Activated CD8-positive, alpha-beta memory T cell treated with anti-CD3 and anti-CD28 coated beads, Interleukin-2, amount 50 U/mL, for 24 hours (primary cell): ENCODE data around the gene ZFAND3.
"Not testable (repeated sequence)": the region's sequence is repeated elsewhere in the genome, so short reads cannot be mapped to it uniquely, and the experiment has no call there.

Experiments used
- DNase-seq: peaks from one replicate; pipeline ENCODE4 v3.0.0-alpha.2; 2020; ENCODE audit errors: extremely low read depth

Gene ZFAND3

DNA sequence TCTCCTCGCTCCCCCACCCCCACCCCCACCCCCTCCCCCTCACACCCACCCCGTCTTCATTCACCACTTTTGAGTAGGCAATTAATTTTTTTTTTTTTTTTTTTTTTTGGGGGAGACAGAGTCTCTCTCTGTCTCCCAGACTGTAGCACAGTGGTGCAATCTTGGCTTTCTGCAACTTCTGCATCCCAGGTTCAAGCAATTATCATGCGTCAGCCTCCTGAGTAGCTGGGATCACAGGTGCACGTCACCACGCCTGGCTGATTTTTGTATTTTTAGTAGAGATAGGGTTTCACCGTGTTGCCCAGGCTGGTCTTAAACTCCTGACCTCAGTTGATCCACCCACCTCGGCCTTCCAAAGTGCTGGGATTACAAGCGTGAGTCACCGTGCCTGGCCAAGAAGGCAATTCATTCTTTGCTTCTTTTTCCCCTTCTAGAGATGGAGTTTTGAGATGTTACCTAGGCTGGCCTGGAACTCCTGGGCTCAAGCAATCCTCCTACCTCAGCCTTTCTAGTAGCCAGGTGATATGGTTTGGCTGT lies 230.4 kb downstream of the ZFAND3 start:
- DNase-seq: not testable (repeated sequence)

- no peak for DNase-seq
Measured at GRCh38 chr6:38051819-38052434, 232.4 kb downstream of the ZFAND3 start.

- DNase-seq: no peak
Measured at GRCh38 chr6:38054527-38055202, 235.1 kb downstream of the ZFAND3 start.

DNA sequence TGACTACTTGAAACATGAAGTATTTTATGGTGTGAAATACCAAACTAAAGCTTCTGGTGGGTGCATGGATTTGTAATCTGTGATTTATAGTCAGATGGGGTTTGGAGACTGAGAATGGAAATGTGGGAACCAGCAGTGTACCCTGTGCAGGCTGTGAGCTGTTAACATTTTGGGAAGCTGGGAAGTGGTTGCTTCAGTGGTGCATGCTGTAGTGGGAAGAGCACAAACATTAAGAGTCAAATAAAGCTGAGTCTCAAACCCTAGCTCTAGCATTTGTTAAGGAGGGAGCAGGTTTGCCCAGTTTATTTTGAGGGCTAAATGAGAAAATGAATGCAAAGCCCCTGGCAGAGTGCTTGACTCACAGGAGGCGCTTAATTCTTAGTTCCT lies 235.7 kb downstream of the ZFAND3 start:
- DNase-seq: no peak

DNA sequence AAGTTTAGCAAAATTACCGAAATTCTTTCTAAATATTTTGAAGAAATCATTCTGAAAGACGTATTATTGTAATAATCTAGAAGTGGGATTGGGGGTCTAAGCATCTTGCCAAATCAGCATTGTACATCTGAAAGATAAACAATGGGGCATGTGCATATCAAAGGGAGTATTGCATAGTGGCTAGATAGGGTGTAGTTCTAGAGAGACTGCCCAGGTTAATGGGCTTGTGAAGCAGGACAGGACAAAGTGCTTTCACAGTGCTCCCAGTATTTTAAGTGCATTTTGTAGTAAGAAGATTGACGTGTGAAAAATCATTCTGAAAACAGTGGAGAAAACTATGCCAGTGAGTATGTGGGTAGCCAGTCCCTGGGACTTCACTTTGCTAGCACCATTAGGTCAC lies 236.8 kb downstream of the ZFAND3 start:
- no peak for DNase-seq

DNA sequence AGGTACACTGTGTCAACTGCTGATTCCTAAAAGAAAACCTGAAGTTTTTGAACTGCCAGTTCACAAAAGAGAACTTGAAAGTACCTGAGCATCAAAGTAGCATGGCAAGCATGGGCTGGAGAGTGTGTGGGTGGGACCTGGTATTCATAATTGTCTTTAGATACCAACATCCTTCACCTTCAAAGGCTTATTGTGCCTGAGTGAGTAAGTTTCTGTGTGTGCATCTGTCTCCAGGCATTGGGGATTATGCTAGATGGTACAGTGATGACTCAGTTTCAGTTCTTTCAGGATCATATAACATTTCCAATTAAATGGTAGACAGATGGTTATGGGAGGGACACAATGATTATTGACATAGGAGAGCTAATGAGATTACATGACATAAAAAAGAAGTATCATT lies 238.5 kb downstream of the ZFAND3 start:
- DNase-seq: peak; percentile 21

- DNase-seq: no peak
Measured at GRCh38 chr6:38062066-38062465, 242.5 kb downstream of the ZFAND3 start.

- DNase-seq: no peak
Measured at GRCh38 chr6:38063973-38064372, 244.4 kb downstream of the ZFAND3 start.

- no peak for DNase-seq
Measured at GRCh38 chr6:38064431-38064830, 244.9 kb downstream of the ZFAND3 start.

DNA sequence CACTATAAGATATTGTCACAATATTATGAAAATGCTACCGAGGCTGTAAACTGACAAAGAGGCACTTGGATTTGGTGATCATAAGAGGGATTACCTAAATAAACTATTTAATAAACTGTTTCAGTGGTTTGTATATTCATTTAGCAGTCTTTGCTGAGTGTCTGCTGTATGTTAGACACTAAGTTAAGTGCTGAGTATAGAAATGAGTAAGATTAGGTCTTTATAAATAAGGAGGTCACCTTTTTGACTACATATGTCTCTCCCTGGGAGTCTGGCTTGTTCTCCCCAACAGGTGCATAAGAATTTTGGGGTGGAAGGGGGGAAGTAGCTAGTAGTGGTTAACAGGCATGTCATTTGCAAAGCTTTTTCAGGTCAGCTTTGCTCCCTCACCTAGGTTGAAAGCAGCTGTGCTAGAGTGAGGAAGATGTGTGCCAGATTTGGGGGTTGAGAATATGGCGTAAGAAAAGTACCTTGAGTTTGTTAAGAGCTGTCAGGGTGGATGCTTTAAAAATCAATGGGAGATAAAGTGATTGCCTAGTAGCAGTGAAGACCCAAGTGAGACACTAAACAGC lies 246.3 kb downstream of the ZFAND3 start:
- no peak for DNase-seq

- DNase-seq: no peak
Measured at GRCh38 chr6:38067263-38067980, 247.9 kb downstream of the ZFAND3 start.

- DNase-seq: no peak
Measured at GRCh38 chr6:38068854-38069590, 249.5 kb downstream of the ZFAND3 start.

GRCh38 chr6:38077488-38078030 lies 258.0 kb downstream of the ZFAND3 start:
- no peak for DNase-seq

DNA sequence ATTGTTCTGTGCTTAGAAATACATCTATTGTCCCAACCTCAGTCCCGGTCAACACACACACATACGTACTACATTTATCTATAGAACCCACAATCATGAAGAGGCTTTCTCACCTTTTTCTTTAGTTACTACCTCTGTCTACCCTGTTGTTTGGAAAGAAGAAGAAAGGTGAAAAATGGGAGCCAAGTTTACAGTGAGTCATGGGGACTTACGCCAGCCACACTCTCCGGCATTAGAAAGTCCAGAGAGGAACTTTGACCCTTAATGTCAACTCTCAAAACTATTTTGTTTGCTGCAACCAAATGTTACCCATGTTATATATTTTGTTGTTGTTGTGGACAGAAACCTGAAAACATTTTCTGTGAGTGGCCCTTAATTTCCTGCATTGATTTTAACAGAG lies 259.1 kb downstream of the ZFAND3 start:
- no peak for DNase-seq

DNA sequence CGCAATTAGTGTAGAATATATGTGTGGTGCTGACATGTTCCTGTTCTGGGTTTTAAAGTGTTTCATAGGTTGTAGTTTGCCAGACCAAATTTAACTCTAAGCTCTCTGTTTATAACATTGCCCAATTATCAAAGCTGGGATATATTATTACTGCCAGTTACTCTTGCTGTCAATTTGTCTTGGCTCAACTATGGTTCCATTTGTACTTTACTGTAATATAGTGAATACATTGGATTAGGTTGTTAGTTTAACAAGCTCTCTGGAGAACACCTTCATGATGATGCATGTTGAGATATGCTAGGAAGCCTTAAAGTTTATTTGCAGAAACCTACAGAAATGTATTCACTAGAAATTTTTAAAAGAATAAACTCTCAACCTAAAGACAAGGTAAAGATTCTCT lies 259.6 kb downstream of the ZFAND3 start:
- no peak for DNase-seq

DNA sequence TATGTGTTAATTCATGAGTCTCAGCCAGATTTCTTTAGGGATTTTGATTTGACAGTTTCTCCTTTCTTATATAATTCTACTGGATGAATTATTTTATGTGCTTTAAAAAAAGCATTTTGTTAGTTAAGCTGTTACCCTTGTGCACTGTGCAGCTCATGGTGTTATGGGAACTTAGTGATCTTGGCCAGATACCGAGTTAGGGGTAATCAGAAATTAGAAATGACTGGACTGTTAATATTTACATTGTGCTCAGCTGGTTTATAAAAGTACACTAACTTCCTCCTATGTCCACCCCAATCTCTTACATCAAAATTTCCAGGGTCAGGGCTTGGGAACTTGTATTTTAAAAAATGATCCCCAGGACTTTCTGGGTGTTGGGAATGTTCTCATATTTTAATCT lies 260.0 kb downstream of the ZFAND3 start:
- no peak for DNase-seq

- DNase-seq: no peak
Measured at GRCh38 chr6:38080360-38080759, 260.8 kb downstream of the ZFAND3 start.

GRCh38 chr6:38080889-38081288 lies 261.4 kb downstream of the ZFAND3 start:
- no peak for DNase-seq

DNA sequence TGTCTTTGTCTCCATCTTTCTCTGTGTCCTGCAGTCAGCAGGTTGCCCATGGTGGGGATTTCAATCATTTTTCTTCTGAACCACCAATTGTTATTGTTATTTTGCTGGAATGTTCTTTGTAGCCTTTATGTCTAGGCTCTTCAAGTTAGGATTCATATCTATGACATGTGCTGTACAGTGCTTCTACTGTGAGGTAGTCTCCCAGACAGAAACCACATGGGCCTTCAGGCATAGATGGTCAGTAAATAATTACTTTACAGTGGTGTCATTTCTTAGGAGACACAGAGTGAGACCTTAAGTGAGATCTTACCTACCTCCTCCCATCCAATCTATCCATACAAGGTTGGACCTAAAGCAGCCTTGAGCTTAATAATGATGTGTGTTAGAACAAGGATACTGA lies 265.5 kb downstream of the ZFAND3 start:
- DNase-seq: no peak

DNA sequence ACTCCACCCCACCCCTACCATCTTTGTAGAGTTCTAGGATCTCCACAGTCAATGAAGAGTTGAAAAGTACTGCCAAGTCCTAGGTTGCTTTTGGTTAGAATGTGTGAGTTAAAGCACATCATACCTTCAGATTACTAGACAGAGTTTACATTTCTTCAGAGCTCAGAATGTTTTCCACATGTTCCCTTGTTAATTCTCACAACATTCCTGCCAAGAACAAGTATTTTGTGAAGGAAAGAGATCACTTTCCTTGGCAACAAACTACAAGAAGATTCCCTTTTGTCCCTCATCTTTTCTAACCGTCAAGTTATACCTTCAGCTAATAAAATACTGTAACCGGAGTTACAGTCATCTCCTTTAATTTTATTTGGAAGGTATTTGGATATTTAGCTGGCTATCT lies 266.8 kb downstream of the ZFAND3 start:
- DNase-seq: no peak

GRCh38 chr6:38088010-38088409 lies 268.5 kb downstream of the ZFAND3 start:
- DNase-seq: no peak

GRCh38 chr6:38088829-38089228 lies 269.3 kb downstream of the ZFAND3 start:
- no peak for DNase-seq
